Tibial artery (tissue), 4 donors: ENCODE data around the gene RRAD.

Source experiments
- DNase-seq, 2 donors: peaks; one replicate each; pipeline ENCODE4 v3.0.0-alpha.2; 2019
- H3K27ac ChIP-seq, 2 donors: fragments of 200-600 bp; sonication (generic) in 1 of 2; 1 replicate in 1 of 2; 2 replicates in 1 of 2; pipeline ENCODE4 v1.5.1; 2018 to 2019; ENCODE audit warnings: mild to moderate bottlenecking in 1 of 2
- H3K27me3 ChIP-seq, 2 donors: fragments of 200-600 bp; sonication (generic) in 1 of 2; one replicate each; pipeline versions ENCODE4 v1.5.1 to v1.6.0; 2016 to 2019
- H3K36me3 ChIP-seq, 3 donors: fragments of 200-600 bp; sonication (generic) in 2 of 3; one replicate each; pipeline ENCODE4 v1.5.1; 2016 to 2019; ENCODE audit warnings: mild to moderate bottlenecking in 2 of 3
- H3K4me1 ChIP-seq, 4 donors: fragments of 200-600 bp; sonication (generic) in 2 of 4; 1 replicate in 3 of 4; 2 replicates in 1 of 4; pipeline ENCODE4 v1.5.1; 2016 to 2019
- H3K4me3 ChIP-seq, 2 donors: fragments of 200-600 bp; sonication (generic) in 1 of 2; 1 replicate in 1 of 2; 2 replicates in 1 of 2; pipeline ENCODE4 v1.5.1; 2018 to 2019; ENCODE audit warnings: mild to moderate bottlenecking in 2 of 2
- H3K9me3 ChIP-seq, 3 donors: fragments of 200-600 bp; sonication (generic) in 1 of 3; one replicate each; pipeline ENCODE4 v1.5.1; 2016 to 2019
- CTCF ChIP-seq, 2 experiments: fragments of 200-600 bp in 1 of 2; fragments of 450-650 bp in 1 of 2; IDR thresholded peaks; one replicate each; pipeline ENCODE4 v1.5.1; 2017 to 2019; ENCODE audit warnings: antibody characterized with exemption in 2 of 2, mild to moderate bottlenecking in 1 of 2, moderate library complexity in 1 of 2
- intact Hi-C: fragments of 100-400 bp; cut with DNase I; formaldehyde crosslinking; loops from one replicate; pipeline ENCODE4 v1.15.0; 2023; ENCODE audit warnings: low total_unique reads

RRAD gene

GRCh38 chr16:66968847-66969246, 43.5 kb upstream of the RRAD start:
- peaks cover 0 to 16% of the 10 kb centered on the region in 2 donors for H3K27me3 ChIP-seq
- no peaks in the 10 kb centered on the region for H3K36me3 ChIP-seq
- H3K27ac ChIP-seq, result no peak overlapping the region
- intact Hi-C loops, result no loop called here
- no peak overlapping the region for H3K4me3 ChIP-seq
- no peaks in the 10 kb centered on the region for H3K9me3 ChIP-seq
- DNase-seq, result no peak
- H3K4me1 ChIP-seq, result no peaks in the 10 kb centered on the region
- no peak for TF ChIP-seq CTCF (IDR thresholded peaks at IDR 0.05)

DNA sequence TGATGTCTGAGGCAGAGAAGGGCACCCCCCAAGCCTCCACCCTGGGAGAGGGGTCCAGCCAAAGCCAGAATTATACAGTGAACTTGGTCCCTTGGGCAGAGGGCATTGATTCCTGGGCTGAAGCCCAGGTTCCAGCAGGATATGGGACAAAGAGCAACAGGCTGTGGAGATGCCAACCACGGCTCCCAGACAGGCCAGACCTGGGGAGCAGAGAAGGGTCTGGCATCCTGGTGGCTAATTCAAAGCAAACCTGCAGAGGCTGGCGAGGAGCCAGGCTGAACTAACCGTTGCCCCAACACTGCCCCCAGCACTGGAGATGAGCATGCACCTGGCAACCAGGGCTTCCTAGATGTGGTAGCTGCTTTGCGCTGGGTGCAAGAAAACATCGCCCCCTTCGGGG, 38.7 kb upstream of the RRAD start:
- intact Hi-C loops, result no loop called here
- TF ChIP-seq CTCF (IDR thresholded peaks at IDR 0.05), result no peak
- DNase-seq, result no peak
- Histone ChIP-seq H3K36me3 (no peaks in the 10 kb centered on the region), H3K4me1 (no peaks in the 10 kb centered on the region), H3K4me3 (no peak overlapping the region), H3K27me3 (peaks cover 0 to 3% of the 10 kb centered on the region in 2 donors), H3K9me3 (no peaks in the 10 kb centered on the region), H3K27ac (no peak overlapping the region)

GRCh38 chr16:66961914-66962313, 36.6 kb upstream of the RRAD start:
- TF ChIP-seq CTCF (IDR thresholded peaks at IDR 0.05), result no peak
- no peaks in the 10 kb centered on the region for H3K36me3 ChIP-seq
- no peaks in the 10 kb centered on the region for H3K4me1 ChIP-seq
- DNase-seq, result no peak
- H3K4me3 ChIP-seq, result no peak overlapping the region
- H3K27ac ChIP-seq, result no peak overlapping the region
- intact Hi-C loops, result no loop called here
- H3K9me3 ChIP-seq, result no peaks in the 10 kb centered on the region
- peaks cover 0 to 5% of the 10 kb centered on the region in 2 donors for H3K27me3 ChIP-seq

- no peak within 1 kb of the TSS for H3K4me3 ChIP-seq
- no peaks in the 10 kb centered on the region for H3K4me1 ChIP-seq
- peaks cover 0 to 8% of the 10 kb centered on the region in 2 donors for H3K27me3 ChIP-seq
- no peaks in the 10 kb centered on the region for H3K36me3 ChIP-seq
- peak; percentile 27 to 43 for TF ChIP-seq CTCF (IDR thresholded peaks at IDR 0.05)
- no peaks in the 10 kb centered on the region for H3K9me3 ChIP-seq
- DNase-seq, result peak in 1 of 2 donors; percentile 38
- no peak within 1 kb of the TSS for H3K27ac ChIP-seq
- intact Hi-C loops, result no loop called here
Observed at GRCh38 chr16:66961065-66961744, 35.9 kb upstream of the RRAD start, which contains the start of gene CES3. TSS of gene CES3 (plus strand) at chr16:66961266. CDS start at chr16:66961308, 42 bp downstream.

DNA sequence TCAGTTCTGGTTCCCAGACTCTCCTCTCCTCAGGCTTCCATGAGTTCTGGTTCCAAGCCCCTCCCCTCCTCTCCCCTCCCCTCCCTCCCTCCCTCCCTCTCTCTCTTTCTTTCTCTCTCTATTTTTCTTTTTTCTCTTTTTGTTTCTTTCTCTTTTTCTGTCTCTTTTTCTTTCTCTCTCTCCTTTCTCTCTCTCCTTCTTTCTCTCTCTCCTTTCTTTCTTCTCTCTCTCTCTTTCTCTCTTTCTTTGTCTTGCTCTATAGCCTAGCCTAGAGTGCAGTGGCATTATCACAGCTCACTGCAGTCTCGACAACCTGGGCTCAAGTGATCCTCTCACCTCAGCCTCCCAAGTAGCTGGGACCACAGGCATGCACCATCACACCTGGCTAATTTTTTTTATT, 34.9 kb upstream of the RRAD start:
- H3K4me1 ChIP-seq, result no peaks in the 10 kb centered on the region
- H3K27ac ChIP-seq, result no peak overlapping the region
- intact Hi-C loops, result no loop called here
- TF ChIP-seq CTCF (IDR thresholded peaks at IDR 0.05), result no peak
- H3K4me3 ChIP-seq, result no peak overlapping the region
- no peaks in the 10 kb centered on the region for H3K36me3 ChIP-seq
- no peaks in the 10 kb centered on the region for H3K9me3 ChIP-seq
- peaks cover 0 to 8% of the 10 kb centered on the region in 2 donors for H3K27me3 ChIP-seq
- DNase-seq, result no peak
